Fibroblast of the aortic adventitia (primary cell): ENCODE data around the gene UBXN6. TPM values are rescaled to one million over a fixed set of nuclear protein-coding genes. Genes with fewer than 3 reads are reported as not detected.

Experiments
- DNase-seq: peaks from one replicate; pipeline ENCODE4 v3.0.0-alpha.2; 2010; ENCODE audit warnings: low read depth
- H3K4me3 ChIP-seq: 2 replicates; pipeline ENCODE4 v1.5.1; 2011; ENCODE audit warnings: low read depth, mild to moderate bottlenecking, control low read depth, low read length, moderate library complexity
- CTCF ChIP-seq: IDR thresholded peaks from 2 replicates; pipeline ENCODE4 v1.5.1; 2011; ENCODE audit warnings: mild to moderate bottlenecking, low read length, control low read depth, inconsistent platforms; ENCODE audit not compliant: insufficient read depth
- total RNA-seq: library from RNA; depleted of rRNA; stranded (reverse); fragments of >200 nt; gene quantifications from 2 replicates; pipeline ENCODE4 v1.2.3, GENCODE V29; 2012; ENCODE audit warnings: low replicate concordance

The UBXN6 gene
- total RNA-seq = 87.9 and 126 TPM in 2 replicates

GRCh38 chr19:4457654-4458395, at the start of gene UBXN6:
Gene UBXN6, minus strand, starts transcription at chr19:4457794. Its CDS starts 97 bp downstream, at chr19:4457697.
- TF ChIP-seq CTCF = no peak
- DNase-seq = peak; percentile 98
- peak within 1 kb of the TSS; percentile 94 for H3K4me3 ChIP-seq

DNA sequence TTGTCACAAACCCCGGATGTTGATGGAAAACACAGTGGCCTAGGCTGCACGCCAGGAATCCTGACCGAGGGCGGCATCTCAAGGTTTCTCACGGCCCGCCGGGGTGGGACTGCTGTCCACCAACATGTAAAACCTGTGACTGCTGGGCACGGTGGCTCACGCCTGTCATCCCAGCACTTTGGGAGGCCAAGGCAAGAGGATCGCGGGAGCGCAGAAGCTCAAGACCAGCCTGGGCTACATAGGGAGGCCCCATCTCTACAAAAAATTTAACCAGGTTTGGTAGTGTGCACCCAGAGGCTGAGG, 49.5 kb upstream of the UBXN6 start:
- no peak for DNase-seq
- no peak for TF ChIP-seq CTCF

DNA sequence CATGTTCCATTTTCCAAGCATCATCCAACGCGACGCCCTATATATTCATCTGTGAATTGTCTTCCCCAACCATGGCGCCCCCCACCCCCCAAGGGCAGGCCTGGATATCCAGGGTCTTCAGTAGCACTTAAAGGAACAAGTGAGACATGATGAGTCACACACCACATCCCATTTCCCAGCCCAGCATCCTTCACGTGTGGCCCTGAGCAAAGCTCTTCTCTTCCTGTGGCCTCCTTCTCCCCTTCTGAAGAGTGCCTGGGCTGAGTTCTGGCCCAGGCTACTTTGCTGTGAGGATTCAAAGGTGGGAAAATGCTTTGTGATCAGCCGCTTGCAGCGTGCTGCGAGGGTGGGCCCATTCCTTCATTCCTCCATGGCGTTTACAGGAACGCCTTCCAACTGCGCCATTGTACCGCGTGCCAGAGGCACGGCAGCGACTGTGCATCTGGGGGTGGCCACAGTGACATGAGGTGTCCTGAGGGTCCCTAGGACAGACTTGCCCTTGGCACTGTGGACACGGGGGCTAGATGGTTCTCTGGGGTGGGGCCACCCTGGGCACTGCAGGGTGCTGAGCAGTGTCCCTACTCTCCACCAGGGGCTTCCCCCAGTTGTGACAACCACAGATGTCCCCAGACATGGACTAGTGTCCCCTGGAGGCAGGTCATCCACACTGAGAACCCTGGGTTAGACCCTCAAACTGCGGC, 49.0 kb upstream of the UBXN6 start:
- no peak overlapping the region for H3K4me3 ChIP-seq
- no peak for TF ChIP-seq CTCF
- DNase-seq = peak; percentile 31

More for the DNA sequence above, 49.5 kb upstream of the UBXN6 start:
- H3K4me3 ChIP-seq = no peak overlapping the region

DNA sequence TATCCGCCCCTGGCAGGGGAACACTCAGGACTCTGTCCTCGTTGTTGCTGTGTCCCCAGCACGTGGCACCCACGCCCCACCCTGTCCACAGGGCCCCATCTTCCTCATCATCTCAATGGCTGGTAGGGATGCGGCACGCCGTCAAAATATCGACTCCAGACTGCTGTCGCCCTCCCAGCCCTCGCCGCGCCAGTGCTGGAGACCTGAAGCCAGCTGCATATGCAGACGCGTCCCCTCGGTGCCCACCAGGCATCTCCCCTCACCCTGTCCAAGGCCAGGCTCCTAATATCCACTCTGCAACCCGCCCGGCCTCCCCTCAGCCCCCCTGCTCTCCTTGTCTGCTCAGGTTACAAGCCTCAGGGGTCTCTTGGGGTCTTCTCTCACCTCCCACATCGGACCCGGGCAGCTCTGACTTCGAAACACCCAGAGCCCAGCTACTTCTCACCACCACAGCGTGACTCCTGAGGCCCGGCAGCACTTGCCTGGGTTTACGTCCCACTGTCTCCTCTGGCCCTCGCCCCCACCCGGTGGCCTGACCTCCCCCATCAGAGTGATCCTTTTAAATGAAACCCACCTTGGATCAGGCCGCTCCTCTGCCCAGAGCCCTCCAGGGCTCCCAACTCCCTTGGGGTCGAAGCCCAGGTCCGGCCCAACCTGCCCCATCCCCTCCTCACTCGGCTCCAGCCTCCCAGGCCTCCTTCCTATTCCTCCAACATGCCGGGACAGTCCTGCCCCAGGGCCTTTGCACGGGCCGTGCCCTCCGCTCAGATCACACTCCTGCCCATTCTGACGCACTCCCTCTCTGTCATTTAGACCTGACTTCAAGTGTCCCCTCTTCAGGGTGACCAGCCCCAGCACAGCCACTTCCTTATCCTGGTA, 48.2 kb upstream of the UBXN6 start:
- DNase-seq = no peak
- TF ChIP-seq CTCF = no peak
- no peak overlapping the region for H3K4me3 ChIP-seq

DNA sequence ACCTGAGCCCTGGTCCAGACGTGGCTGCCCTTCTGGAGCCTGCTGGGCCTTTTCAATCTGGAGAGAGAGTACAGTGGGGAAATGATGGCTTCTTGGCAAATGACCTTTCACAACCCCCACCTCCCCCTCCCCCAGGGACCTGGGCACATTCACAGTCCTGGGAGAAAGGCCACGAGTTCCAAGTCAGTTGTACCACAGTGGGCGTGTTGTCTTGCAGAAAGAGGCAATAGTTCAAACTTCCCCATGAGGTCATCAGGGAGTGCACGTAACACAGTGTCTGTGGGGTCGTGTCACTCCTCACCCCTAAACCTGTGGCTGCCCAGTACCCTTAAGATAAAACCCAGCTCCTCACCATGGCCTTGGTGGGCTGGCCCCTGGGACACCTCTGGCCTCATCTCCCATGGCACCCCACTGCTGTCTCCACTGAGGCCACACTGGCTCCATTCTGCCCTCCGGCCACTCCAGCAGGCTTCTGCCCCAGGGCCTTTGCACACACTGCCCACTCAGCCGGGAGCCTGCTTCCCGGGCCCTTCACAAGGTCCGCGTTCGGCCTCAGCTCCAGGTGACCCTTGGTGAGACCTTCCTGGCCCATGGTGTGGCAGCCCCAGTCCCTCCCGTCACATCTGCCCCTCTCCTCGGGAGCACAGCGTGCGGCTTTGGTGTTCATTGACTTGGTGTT, 47.4 kb upstream of the UBXN6 start:
- no peak for TF ChIP-seq CTCF
- H3K4me3 ChIP-seq = no peak overlapping the region
- DNase-seq = no peak

DNA sequence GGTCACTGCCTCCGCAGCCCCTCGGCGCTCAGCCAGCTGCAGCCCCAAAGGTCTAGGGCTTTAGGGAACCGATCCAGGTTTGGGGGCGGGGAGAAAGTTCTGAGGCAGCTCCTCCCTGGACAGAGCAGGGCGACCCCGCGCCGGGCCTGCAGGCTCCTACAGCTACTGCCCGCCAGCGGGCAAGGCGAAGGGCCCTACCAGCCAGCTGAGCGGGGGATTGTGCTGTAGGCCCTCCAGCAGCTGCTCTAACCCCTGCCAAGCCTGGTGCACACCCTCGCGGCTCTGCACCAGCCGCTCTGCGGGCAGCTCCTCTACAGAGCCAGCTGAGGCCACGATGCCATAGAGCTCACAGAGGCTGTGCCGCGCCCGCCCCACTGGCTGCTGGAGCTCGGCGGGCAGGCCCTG, 46.7 kb upstream of the UBXN6 start:
- H3K4me3 ChIP-seq = no peak overlapping the region
- no peak for DNase-seq
- no peak for TF ChIP-seq CTCF
